IMR-90 (cell line): Measurements from ENCODE around the gene ZNF488. TPM values are rescaled to one million over a fixed set of nuclear protein-coding genes. Genes with fewer than 3 reads are reported as not detected.

Experiments used
- ATAC-seq: fragments of 200-7000 bp; cut with Tn5 transposase; 2 replicates; pipeline ENCODE4 v1.9.1; 2020; ENCODE audit warnings: low read depth, mild to moderate bottlenecking, moderate library complexity
- BruUV-seq: library from RNA; stranded (reverse); fragments of 400-500 nt; replicated peaks from 2 replicates; lab custom pipeline; 2021; lab: Mats Ljungman, UMichigan
- CTCF ChIA-PET: fragments of 300-600 bp; formaldehyde crosslinking; extraction: SDS; loops from one replicate; lab custom pipeline; 2021; ENCODE audit warnings: antibody characterized with exemption; lab: Yijun Ruan, JAX
- POLR2A ChIA-PET: fragments of 300-600 bp; sonication (Branson Sonifier 250); formaldehyde crosslinking; loops from one replicate; lab custom pipeline; 2022; ENCODE audit warnings: antibody characterized with exemption; ENCODE audit not compliant: unreplicated experiment; lab: Charles Lee
- DNase-seq: peaks from one replicate; pipeline ENCODE4 v3.0.0; 2013
- H2AFZ ChIP-seq: replicated peaks from 2 replicates; pipeline ENCODE3; 2013; ENCODE audit warnings: low read length, mild to moderate bottlenecking; ENCODE audit not compliant: poor library complexity
- H2AK5ac ChIP-seq: 2 replicates; pipeline ENCODE4 v1.6.1; 2013; ENCODE audit warnings: low read depth, low read length, inconsistent platforms
- H2AK9ac ChIP-seq: replicated peaks from 2 replicates; pipeline ENCODE3; 2013; ENCODE audit warnings: mild to moderate bottlenecking, low read depth, low read length, moderate library complexity; ENCODE audit not compliant: poor library complexity
- H2BK120ac ChIP-seq: 2 replicates; pipeline ENCODE4 v1.6.1; 2013; ENCODE audit warnings: low read depth, low read length, inconsistent platforms
- H2BK15ac ChIP-seq: 3 replicates; pipeline ENCODE4 v1.6.1; 2013; ENCODE audit warnings: low read depth, low read length, inconsistent platforms
- H2BK20ac ChIP-seq: 2 replicates; pipeline ENCODE4 v1.6.1; 2013; ENCODE audit warnings: low read depth, mild to moderate bottlenecking, inconsistent platforms, low read length, moderate library complexity
- H2BK5ac ChIP-seq: 2 replicates; pipeline ENCODE4 v1.6.1; 2013; ENCODE audit warnings: mild to moderate bottlenecking, low read depth, low read length, inconsistent platforms; ENCODE audit not compliant: poor library complexity, severe bottlenecking
- H3K14ac ChIP-seq: replicated peaks from 2 replicates; pipeline ENCODE4 v1.6.1; 2013; ENCODE audit warnings: low read depth, low read length, inconsistent platforms
- H3K18ac ChIP-seq: 2 replicates; pipeline ENCODE4 v1.6.1; 2013; ENCODE audit warnings: low read depth, low read length, control low read depth
- H3K23ac ChIP-seq: 2 replicates; pipeline ENCODE4 v1.6.1; 2013; ENCODE audit warnings: low read depth, low read length, inconsistent platforms
- H3K27ac ChIP-seq: 2 replicates; pipeline ENCODE4 v1.5.1; 2013; ENCODE audit warnings: mild to moderate bottlenecking, control low read depth, low read length; ENCODE audit not compliant: insufficient read depth
- H3K27me3 ChIP-seq: 2 replicates; pipeline ENCODE4 v1.6.1; 2013; ENCODE audit warnings: low read length; ENCODE audit not compliant: control insufficient read depth, insufficient read depth
- H3K36me3 ChIP-seq: 2 replicates; pipeline ENCODE4 v1.6.1; 2013; ENCODE audit warnings: low read length, mixed read lengths; ENCODE audit not compliant: control insufficient read depth, insufficient read depth
- H3K4ac ChIP-seq: 2 replicates; pipeline ENCODE4 v1.6.1; 2013; ENCODE audit warnings: low read depth, low read length, inconsistent platforms
- H3K4me1 ChIP-seq: 2 replicates; pipeline ENCODE4 v1.6.1; 2013; ENCODE audit warnings: low read length, mixed read lengths; ENCODE audit not compliant: control insufficient read depth, insufficient read depth
- H3K4me2 ChIP-seq: 2 replicates; pipeline ENCODE4 v1.6.1; 2013; ENCODE audit warnings: low read depth, mild to moderate bottlenecking, control low read depth, low read length, moderate library complexity
- H3K4me3 ChIP-seq: 2 replicates; pipeline ENCODE4 v1.5.1; 2013; ENCODE audit warnings: low read depth, mild to moderate bottlenecking, control low read depth, low read length, moderate library complexity; ENCODE audit not compliant: insufficient read depth
- H3K56ac ChIP-seq: 2 replicates; pipeline ENCODE4 v1.6.1; 2013; ENCODE audit warnings: low read length, inconsistent platforms; ENCODE audit not compliant: insufficient read depth; ENCODE audit errors: extremely low read depth
- H3K79me1 ChIP-seq, 2 experiments: 2 replicates each; pipeline ENCODE4 v1.6.1; 2013; ENCODE audit warnings: low read length in 2 of 2, inconsistent platforms in 1 of 2, low read depth in 1 of 2
- H3K9ac ChIP-seq: 2 replicates; pipeline ENCODE4 v1.6.1; 2013; ENCODE audit warnings: low read depth, low read length, control low read depth
- H3K9me1 ChIP-seq: 2 replicates; pipeline ENCODE4 v1.6.1; 2013; ENCODE audit warnings: low read length, inconsistent platforms; ENCODE audit not compliant: insufficient read depth
- H3K9me3 ChIP-seq: 2 replicates; pipeline ENCODE4 v1.6.1; 2013; ENCODE audit warnings: low read length; ENCODE audit not compliant: control insufficient read depth, insufficient read depth
- H4K20me1 ChIP-seq: 2 replicates; pipeline ENCODE4 v1.6.1; 2013; ENCODE audit warnings: low read length, inconsistent platforms; ENCODE audit not compliant: insufficient read depth
- H4K5ac ChIP-seq: 2 replicates; pipeline ENCODE4 v1.6.1; 2013; ENCODE audit warnings: mild to moderate bottlenecking, low read depth, low read length, control low read depth
- H4K8ac ChIP-seq, 2 experiments: 2 replicates each; pipeline ENCODE4 v1.6.1; 2013; ENCODE audit warnings: low read depth in 2 of 2, low read length in 2 of 2, control low read depth in 1 of 2, inconsistent platforms in 1 of 2
- H4K91ac ChIP-seq: 2 replicates; pipeline ENCODE4 v1.6.1; 2013; ENCODE audit warnings: low read depth, low read length, inconsistent platforms; ENCODE audit not compliant: insufficient read depth
- BHLHE40 ChIP-seq: fragments of 150-350 bp; IDR thresholded peaks from 2 replicates; pipeline ENCODE4 v1.6.1; 2016; ENCODE audit warnings: mild to moderate bottlenecking, low read depth, low read length
- CEBPB ChIP-seq: IDR thresholded peaks from 2 replicates; pipeline ENCODE4 v1.6.1; 2012; ENCODE audit warnings: low read depth, low read length, improper control_type of control experiment
- CHD1 ChIP-seq: IDR thresholded peaks from 2 replicates; pipeline ENCODE4 v1.6.1; 2012; ENCODE audit warnings: low read depth, low read length, improper control_type of control experiment
- CTCF ChIP-seq: conservative IDR thresholded peaks from 2 replicates; pipeline ENCODE4 v1.5.1; 2012; ENCODE audit warnings: mild to moderate bottlenecking, low read depth, low read length, improper control_type of control experiment
- ELK1 ChIP-seq: fragments of 150-350 bp; IDR thresholded peaks from 2 replicates; pipeline ENCODE4 v1.6.1; 2016; ENCODE audit warnings: low read depth, mild to moderate bottlenecking, low read length, moderate library complexity, borderline replicate concordance
- MAZ ChIP-seq: IDR thresholded peaks from 2 replicates; pipeline ENCODE4 v1.6.1; 2012; ENCODE audit warnings: low read depth, mild to moderate bottlenecking, low read length, improper control_type of control experiment, moderate library complexity, borderline replicate concordance
- RFX5 ChIP-seq: IDR thresholded peaks from 2 replicates; pipeline ENCODE4 v1.8.0; 2012; ENCODE audit warnings: low read depth, mild to moderate bottlenecking, low read length, moderate library complexity
- SMC3 ChIP-seq: fragments of 150-350 bp; IDR thresholded peaks from 2 replicates; pipeline ENCODE4 v1.6.1; 2016; ENCODE audit warnings: low read depth, mild to moderate bottlenecking, antibody characterized with exemption, low read length, moderate library complexity
- WGBS, 2 experiments: methylation state at CpG; one replicate each; pipeline versions ENCODE4 v1.1.5 to v1.1.7; 2013; ENCODE audit warnings: missing lambda C conversion rate in 2 of 2; ENCODE audit not compliant: insufficient read length in 1 of 2; ENCODE audit errors: extremely low coverage in 2 of 2; 5-methylcytosine and 5-hydroxymethylcytosine counted together
- dilution Hi-C: fragments of 300-500 bp; cut with HindIII; formaldehyde crosslinking; loops from one replicate; pipeline ENCODE4 v1.14.3; 2018; ENCODE audit warnings: low sequenced_read_pairs; ENCODE audit not compliant: unreplicated experiment
- in situ Hi-C: fragments of 300-500 bp; cut with MboI; formaldehyde crosslinking; loops from 3 replicates; pipeline ENCODE4 v1.14.3; 2019; ENCODE audit warnings: low sequenced_read_pairs, inconsistent platforms, mixed read lengths
- intact Hi-C: fragments of 100-400 bp; cut with micrococcal nuclease; formaldehyde crosslinking; loops from 2 replicates; pipeline ENCODE4 v1.10.0; 2022
- polyA plus RNA-seq, 3 experiments: library from polyadenylated mRNA; depleted of rRNA; stranded (reverse); fragments of >200 nt; gene quantifications; 2 replicates each; pipeline ENCODE4 v1.2.3, GENCODE V29; 2012; ENCODE audit warnings: low replicate concordance in 1 of 3
- total RNA-seq: library from RNA; depleted of rRNA; stranded (reverse); fragments of >200 nt; gene quantifications from 2 replicates; pipeline ENCODE4 v1.2.3, GENCODE V29; 2012
- TF ChIP-seq, protein P1 (sequence below): fragments of 150-350 bp; IDR thresholded peaks from 2 replicates; pipeline ENCODE4 v1.6.1; 2017; ENCODE audit warnings: mild to moderate bottlenecking, antibody characterized with exemption, low read length, low read depth

ZNF488 gene
- total and polyA plus RNA-seq, 2 of the 4 experiments (the other 2 are of a cell fraction) = under 0.01 to 0.14 TPM

DNA sequence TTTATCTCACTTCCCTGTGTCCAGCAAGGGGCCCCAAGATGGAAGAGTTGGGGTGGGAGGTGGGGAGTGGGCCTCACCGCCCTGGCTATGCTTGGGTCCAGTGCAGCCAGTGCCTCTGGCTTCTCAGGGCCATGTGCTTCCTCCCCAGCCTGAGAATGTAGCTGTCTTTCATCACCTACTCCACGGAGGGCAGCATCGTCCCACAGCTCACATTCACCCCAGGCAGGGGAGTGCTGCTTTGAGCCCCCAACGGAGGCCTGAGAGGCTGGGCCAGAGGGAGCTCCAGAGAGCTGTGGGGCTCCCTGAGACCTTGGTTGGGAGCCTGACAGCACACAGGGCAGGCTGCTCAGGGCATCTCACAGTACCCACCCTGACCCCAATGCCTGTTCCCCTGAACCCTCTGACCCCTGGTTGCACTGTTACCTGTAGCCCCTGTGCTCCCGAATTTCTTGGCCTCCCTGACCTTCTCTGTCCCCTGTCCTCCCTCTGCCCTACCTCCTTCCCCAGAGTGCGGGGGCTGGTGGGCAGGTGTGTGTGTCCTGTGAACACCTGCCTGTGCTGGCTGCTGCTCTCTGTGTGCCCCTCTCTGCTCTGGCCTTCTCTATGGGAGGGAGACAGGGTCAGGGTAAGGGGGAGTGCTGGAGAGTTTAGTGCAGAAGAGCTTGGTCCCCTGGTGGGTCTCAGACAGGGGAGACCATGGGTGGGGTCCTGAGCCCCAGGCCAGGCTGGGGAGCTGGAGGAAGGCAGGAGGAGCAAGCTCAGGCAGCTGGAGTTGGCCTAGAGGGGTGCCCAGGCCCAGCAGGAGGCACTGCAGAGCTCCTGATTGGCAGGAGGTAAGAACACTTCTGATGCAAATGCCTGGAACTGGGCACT lies 19.6 kb upstream of the ZNF488 start (continued):
- TF ChIP-seq RFX5 = no peak

DNA sequence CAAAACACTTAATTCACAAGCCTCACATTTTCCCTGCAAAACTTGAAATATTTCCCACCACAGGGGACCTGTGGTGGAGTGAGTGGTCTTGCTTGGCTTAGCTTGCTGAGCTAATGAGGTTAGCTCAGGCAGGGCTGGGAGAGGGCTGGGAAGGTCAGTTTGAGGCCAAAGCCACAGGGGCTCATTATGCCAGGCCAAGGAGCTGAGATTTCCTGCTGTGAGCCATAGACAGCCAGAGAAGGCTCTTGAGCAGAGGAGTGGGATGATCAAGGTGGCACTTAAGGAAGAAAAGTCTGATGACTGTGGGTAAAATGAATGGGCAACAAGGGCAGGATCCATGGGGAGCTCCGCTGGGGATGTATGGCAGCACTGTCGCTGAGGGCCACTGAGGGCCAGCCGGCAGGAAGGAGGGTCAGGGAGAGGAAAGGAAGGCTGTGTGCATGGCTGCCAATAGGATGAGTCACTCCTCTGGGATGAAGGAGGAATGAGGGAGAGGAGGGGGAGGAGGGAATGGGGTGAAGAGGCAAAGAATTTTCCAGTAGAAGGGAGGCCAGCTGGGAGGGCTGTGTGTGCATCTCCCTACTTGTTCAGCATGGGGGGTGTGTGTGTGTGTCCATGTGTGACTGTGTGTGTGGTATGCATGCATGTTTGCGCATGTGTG lies 18.7 kb upstream of the ZNF488 start:
- ATAC-seq = peak; percentile 91
- Histone ChIP-seq H3K9ac (0 out of 2 replicates have a peak overlapping the region, but pooled peaks have one; percentile 5), H3K4me1 (peaks cover 27% of the 10 kb centered on the region), H2BK5ac (peak overlapping the region; percentile 73), H4K5ac (peak overlapping the region; percentile 75), H4K91ac (peak overlapping the region; percentile 98), H3K9me3 (peaks cover 2% of the 10 kb centered on the region; the same call in 1 of the 2 replicates), H3K4me3 (no peak overlapping the region), H4K8ac (peak overlapping the region; percentile 40 to 98), H2AFZ (peak overlapping the region; percentile 88), H3K4me2 (peak overlapping the region; percentile 56), H3K27me3 (0 out of 2 replicates have a peak, but pooled peaks cover 2% of the 10 kb centered on the region), H3K14ac (peak overlapping the region; percentile 95), H2BK120ac (peak overlapping the region; percentile 99), H3K79me1 (no peaks in the 10 kb centered on the region), H2BK15ac (peak overlapping the region; percentile 95; the same call in 2 of the 3 replicates), H3K4ac (peak overlapping the region; percentile 99), H3K27ac (peak overlapping the region; percentile 50), H3K36me3 (no peaks in the 10 kb centered on the region), H3K18ac (peak overlapping the region; percentile 90), H3K9me1 (peaks cover 33% of the 10 kb centered on the region), H3K56ac (peak overlapping the region; percentile 62), H2AK9ac (peak overlapping the region; percentile 94), H2AK5ac (peak overlapping the region; percentile 96), H2BK20ac (peak overlapping the region; percentile 99), H4K20me1 (no peaks in the 10 kb centered on the region), H3K23ac (peak overlapping the region; percentile 94)
- dilution Hi-C loops = no loop called here
- ChIA-PET POLR2A (no interaction called here), CTCF (interaction anchor here (0.8 kb wide), 1 partner anchor 21 kb away, joined by 3 read pairs; no protein-coding TSS in a partner anchor)
- no TSS peak for BruUV-seq
- in situ Hi-C loops = loop anchor here (25.0 kb wide), 1 partner anchor 865 kb away; no protein-coding TSS in a partner anchor
- WGBS, 2 experiments = 20% methylated on average over 1 of the region's 4 CpGs; no CpG with 5 or more reads in 1 of the 2 experiments
- peak; percentile 88 for DNase-seq
- intact Hi-C loops = no loop called here
- no peak for TF ChIP-seq CTCF
- peak; percentile 86; the same call in 1 of the 2 replicates for TF ChIP-seq MAZ
- TF ChIP-seq, protein P1, sequence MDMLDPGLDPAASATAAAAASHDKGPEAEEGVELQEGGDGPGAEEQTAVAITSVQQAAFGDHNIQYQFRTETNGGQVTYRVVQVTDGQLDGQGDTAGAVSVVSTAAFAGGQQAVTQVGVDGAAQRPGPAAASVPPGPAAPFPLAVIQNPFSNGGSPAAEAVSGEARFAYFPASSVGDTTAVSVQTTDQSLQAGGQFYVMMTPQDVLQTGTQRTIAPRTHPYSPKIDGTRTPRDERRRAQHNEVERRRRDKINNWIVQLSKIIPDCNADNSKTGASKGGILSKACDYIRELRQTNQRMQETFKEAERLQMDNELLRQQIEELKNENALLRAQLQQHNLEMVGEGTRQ = no peak
- peak; percentile 4; the same call in 1 of the 2 replicates for TF ChIP-seq BHLHE40
- no peak for TF ChIP-seq ELK1
- no peak for TF ChIP-seq CEBPB
- TF ChIP-seq CHD1 = no peak
- TF ChIP-seq SMC3 = no peak
